HepG2 (cell line): ENCODE measurements around the gene NCBP3. TPM values are rescaled to one million over a fixed set of nuclear protein-coding genes. Genes with fewer than 3 reads are reported as not detected.

ENCODE experiments used
- ATAC-seq: fragments of 200-7000 bp; cut with Tn5 transposase; 3 replicates; pipeline ENCODE4 v1.9.1; 2020; ENCODE audit warnings: mild to moderate bottlenecking, moderate library complexity
- BruUV-seq: library from RNA; stranded (reverse); fragments of 400-500 nt; replicated peaks from 2 replicates; lab custom pipeline; 2021; lab: Mats Ljungman, UMichigan
- CTCF ChIA-PET: fragments of 300-600 bp; formaldehyde crosslinking; extraction: SDS; loops from one replicate; lab custom pipeline; 2021; ENCODE audit warnings: low total read pairs, inconsistent platforms, low intra/inter-chr PET ratio; lab: Yijun Ruan, JAX
- POLR2A ChIA-PET: fragments of 350-600 bp; sonication (Branson Sonifier 250); formaldehyde crosslinking; loops from one replicate; lab custom pipeline; 2020; ENCODE audit warnings: antibody characterized with exemption, inconsistent platforms; lab: Yijun Ruan, JAX
- DNase-seq: peaks from one replicate; pipeline ENCODE4 v3.0.0-alpha.2; 2015; ENCODE audit warnings: low spot score
- FAIRE-seq: peaks from 3 replicates; lab custom pipeline; 2011; peaks lifted over from hg19 to GRCh38; lab: Jason Lieb, UNC
- H2AFZ ChIP-seq: one replicate; pipeline ENCODE4 v1.6.1; 2011; ENCODE audit warnings: low read length, inconsistent platforms
- H3K27ac ChIP-seq: fragments of 300-600 bp; 3 replicates; pipeline ENCODE4 v1.8.0; 2011; ENCODE audit warnings: mixed run types, mild to moderate bottlenecking, mixed read lengths, low read length, inconsistent platforms; ENCODE audit not compliant: insufficient read depth; ENCODE audit errors: extremely low read length
- H3K27me3 ChIP-seq, 2 experiments: fragments of 200-600 bp in 1 of 2; 2 replicates in 1 of 2; 3 replicates in 1 of 2; pipeline versions ENCODE4 v1.6.0 to v1.8.0; 2011; ENCODE audit warnings: low read length in 2 of 2, mild to moderate bottlenecking in 2 of 2, moderate library complexity in 2 of 2, inconsistent platforms in 1 of 2; ENCODE audit not compliant: insufficient read depth in 2 of 2, control insufficient read depth in 1 of 2
- H3K36me3 ChIP-seq, 2 experiments: fragments of 200-600 bp in 1 of 2; replicated peaks in 1 of 2; 2 replicates in 1 of 2; 3 replicates in 1 of 2; pipeline versions ENCODE4 v1.5.1 to v1.8.0; 2011; ENCODE audit warnings: low read length in 2 of 2, inconsistent platforms in 1 of 2; ENCODE audit not compliant: insufficient read depth in 2 of 2, control insufficient read depth in 1 of 2
- H3K4me1 ChIP-seq: 2 replicates; pipeline ENCODE4 v1.5.1; 2012; ENCODE audit warnings: low read length, inconsistent platforms; ENCODE audit not compliant: insufficient read depth
- H3K4me2 ChIP-seq: 2 replicates; pipeline ENCODE4 v1.6.0; 2011; ENCODE audit warnings: low read depth, low read length, inconsistent platforms
- H3K4me3 ChIP-seq, 3 experiments: fragments of 200-600 bp in 1 of 3; sonication (generic), shearing (Covaris generic) in 1 of 3; replicated peaks in 1 of 3; 2 replicates each; pipeline ENCODE4 v1.5.1; 2011 to 2016; ENCODE audit warnings: low read length in 3 of 3, inconsistent platforms in 2 of 3, low read depth in 2 of 3, mild to moderate bottlenecking in 2 of 3, control low read depth in 1 of 3, mixed read lengths in 1 of 3; ENCODE audit not compliant: insufficient read depth in 1 of 3
- H3K79me2 ChIP-seq: one replicate; pipeline ENCODE4 v1.6.1; 2011; ENCODE audit warnings: low read length, inconsistent platforms; ENCODE audit not compliant: insufficient read depth
- H3K9ac ChIP-seq: 2 replicates; pipeline ENCODE4 v1.6.0; 2011; ENCODE audit warnings: mild to moderate bottlenecking, low read depth, low read length, inconsistent platforms; ENCODE audit not compliant: insufficient read depth
- H3K9me3 ChIP-seq: 2 replicates; pipeline ENCODE4 v1.5.1; 2012; ENCODE audit warnings: mild to moderate bottlenecking, low read length
- H4K20me1 ChIP-seq: 2 replicates; pipeline ENCODE4 v1.6.0; 2011; ENCODE audit warnings: inconsistent platforms, mild to moderate bottlenecking, low read length, moderate library complexity; ENCODE audit not compliant: insufficient read depth
- BRCA1 ChIP-seq: sonication (generic); formaldehyde crosslinking; IDR thresholded peaks from 2 replicates; pipeline ENCODE4 v1.4.0; 2020; ENCODE audit warnings: missing genetic modification reagents
- CERS6 ChIP-seq: sonication (generic); formaldehyde crosslinking; IDR thresholded peaks from 2 replicates; pipeline ENCODE4 v1.5.0; 2020; ENCODE audit warnings: missing genetic modification reagents
- KDM5A ChIP-seq: fragments of 200-600 bp; sonication (generic); IDR thresholded peaks from 2 replicates; pipeline ENCODE4 v1.7.0; 2018; ENCODE audit warnings: antibody characterized with exemption, mild to moderate bottlenecking, low read length, borderline replicate concordance
- NBN ChIP-seq: fragments of 450-650 bp; conservative IDR thresholded peaks from 2 replicates; pipeline ENCODE4 v1.6.1; 2017
- NFYB ChIP-seq: sonication (generic); formaldehyde crosslinking; IDR thresholded peaks from 2 replicates; pipeline ENCODE4 v1.4.0; 2020; ENCODE audit warnings: missing genetic modification reagents
- NONO ChIP-seq, 2 experiments: fragments of 450-650 bp in 1 of 2; sonication (generic) in 1 of 2; formaldehyde crosslinking in 1 of 2; IDR thresholded peaks in 1 of 2; conservative IDR thresholded peaks in 1 of 2; 2 replicates each; pipeline versions ENCODE4 v1.6.1 to v1.8.0; 2017 to 2022; ENCODE audit warnings: mild to moderate bottlenecking in 1 of 2, missing genetic modification reagents in 1 of 2, moderate library complexity in 1 of 2
- RFXANK ChIP-seq: IDR thresholded peaks from 2 replicates; pipeline ENCODE4 v1.6.1; 2016
- SIX4 ChIP-seq: sonication (generic); formaldehyde crosslinking; IDR thresholded peaks from 2 replicates; pipeline ENCODE4 v1.4.0; 2020; ENCODE audit warnings: missing genetic modification reagents
- SMC3 ChIP-seq: IDR thresholded peaks from 2 replicates; pipeline ENCODE4 v1.6.1; 2011; ENCODE audit warnings: low read length, improper control_type of control experiment
- ZNF142 ChIP-seq: sonication (generic); formaldehyde crosslinking; IDR thresholded peaks from 2 replicates; pipeline ENCODE4 v1.4.0; 2020; ENCODE audit warnings: missing genetic modification reagents
- ZNF317 ChIP-seq: sonication (generic); formaldehyde crosslinking; IDR thresholded peaks from 2 replicates; pipeline ENCODE4 v1.5.0; 2020; ENCODE audit warnings: mild to moderate bottlenecking, missing genetic modification reagents
- ZNF331 ChIP-seq: sonication (generic); formaldehyde crosslinking; IDR thresholded peaks from 2 replicates; pipeline ENCODE4 v1.4.0; 2020; ENCODE audit warnings: missing genetic modification reagents
- ZNF574 ChIP-seq: sonication (generic); formaldehyde crosslinking; IDR thresholded peaks from 2 replicates; pipeline ENCODE4 v1.4.0; 2020; ENCODE audit warnings: missing genetic modification reagents
- ZNF879 ChIP-seq: sonication (generic); formaldehyde crosslinking; IDR thresholded peaks from 2 replicates; pipeline ENCODE4 v1.8.1; 2023; ENCODE audit warnings: missing genetic modification reagents
- ZNF891 ChIP-seq: sonication (generic); formaldehyde crosslinking; IDR thresholded peaks from 2 replicates; pipeline ENCODE4 v1.5.0; 2020; ENCODE audit warnings: mild to moderate bottlenecking, missing genetic modification reagents
- WGBS: methylation state at CpG from one replicate; pipeline ENCODE4 v1.1.6; 2017; ENCODE audit warnings: low lambda C conversion rate; 5-methylcytosine and 5-hydroxymethylcytosine counted together
- in situ Hi-C: cut with HindIII; loops from 2 replicates; pipeline ENCODE4 v1.10.0; 2017; ENCODE audit warnings: low pct_unique_long_range_greater_than_20kb; ENCODE audit not compliant: extremely low pct_ligation_motif_present
- intact Hi-C: fragments of 100-400 bp; cut with micrococcal nuclease; formaldehyde crosslinking; loops from one replicate; pipeline ENCODE4 v1.10.0; 2022; ENCODE audit not compliant: unreplicated experiment
- polyA plus RNA-seq, 8 experiments: library from polyadenylated mRNA; depleted of rRNA in 3 of 8; stranded (reverse) in 7 of 8; unstranded in 1 of 8; fragments of >200 nt; fragmentation: Illumina TruSeq in 4 of 8; extraction: Trizol in 4 of 8; gene quantifications; 2 replicates each; pipeline versions ENCODE4 v1.2.1 to v1.2.3, GENCODE V29; 2011 to 2016; ENCODE audit warnings: low read depth in 4 of 8, missing spikeins in 1 of 8, mixed read lengths in 1 of 8; ENCODE audit not compliant: insufficient read depth in 1 of 8
- total RNA-seq, 5 experiments: library from RNA; depleted of rRNA; stranded (reverse); fragments of >200 nt; fragmentation: Illumina TruSeq; extraction: Trizol; gene quantifications; 2 replicates each; pipeline ENCODE4 v1.2.3, GENCODE V29; 2016; ENCODE audit warnings: low read depth in 1 of 5

The NCBP3 gene
- total and polyA plus RNA-seq, 2 of the 13 experiments (the other 11 are each of a cell fraction or from before 2014, with no cell fraction given), result 19.5 to 24.8 TPM

- POLR2A ChIA-PET, result interaction anchor here (1.3 kb wide), 1 partner anchor 107 kb away, joined by 4 read pairs; no protein-coding TSS in a partner anchor
- Histone ChIP-seq H3K9me3 (no peaks in the 10 kb centered on the region), H3K36me3 (peaks cover 4 to 37% of the 10 kb centered on the region in 2 experiments; a peak in 4 of 5 replicates), H3K9ac (no peak overlapping the region), H3K27me3 (no peaks in the 10 kb centered on the region; a peak in 1 of 5 replicates), H3K4me3 (no peak overlapping the region), H3K4me2 (peak overlapping the region; percentile 16; the same call in 1 of the 2 replicates), H4K20me1 (peaks cover 3% of the 10 kb centered on the region; the same call in 1 of the 2 replicates), H3K79me2 (peaks cover 28% of the 10 kb centered on the region), H2AFZ (no peak overlapping the region), H3K4me1 (peaks cover 33% of the 10 kb centered on the region), H3K27ac (no peak overlapping the region)
- in situ Hi-C loops, result no loop called here
- CTCF ChIA-PET, result interaction anchor here (1.0 kb wide), 1 partner anchor 64 kb away, joined by 3 read pairs; no protein-coding TSS in a partner anchor
- DNase-seq (peak; percentile 59), FAIRE-seq (peak; percentile 96), ATAC-seq (peak; percentile 64)
- no TSS peak for BruUV-seq
- WGBS, result 18% methylated on average over 3 of the region's 3 CpGs
- intact Hi-C loops, result loop anchor here (5.0 kb wide), 1 partner anchor 107 kb away; no protein-coding TSS in a partner anchor
- TF ChIP-seq NONO (IDR thresholded peaks at IDR 0.05) (no peak), NONO (CRISPR knock-in tag; conservative IDR thresholded peaks at IDR 0.05) (no peak), CERS6 (no peak), RFXANK (CRISPR knock-in tag) (no peak), ZNF574 (CRISPR knock-in tag) (peak; percentile 92), NFYB (CRISPR knock-in tag) (no peak), SMC3 (peak; percentile 65), ZNF879 (CRISPR knock-in tag) (no peak), ZNF317 (no peak), SIX4 (no peak), NBN (no peak), KDM5A (no peak), BRCA1 (no peak), ZNF331 (CRISPR knock-in tag) (no peak; the same call in 1 of the 2 replicates), ZNF142 (no peak), ZNF891 (no peak)
Observed at GRCh38 chr17:3843935-3844516, 2.0 kb downstream of the NCBP3 start.
